ENCODE data around the gene ARMC2. TPM values are rescaled to one million over a fixed set of nuclear protein-coding genes. Genes with fewer than 3 reads are reported as not detected.
"Not testable (repeated sequence)": the region's sequence is repeated elsewhere in the genome, so short reads cannot be mapped to it uniquely, and the experiment has no call there.

The ARMC2 gene
- total RNA-seq, 1 experiment from 2014 or later, result 12.6 TPM

DNA sequence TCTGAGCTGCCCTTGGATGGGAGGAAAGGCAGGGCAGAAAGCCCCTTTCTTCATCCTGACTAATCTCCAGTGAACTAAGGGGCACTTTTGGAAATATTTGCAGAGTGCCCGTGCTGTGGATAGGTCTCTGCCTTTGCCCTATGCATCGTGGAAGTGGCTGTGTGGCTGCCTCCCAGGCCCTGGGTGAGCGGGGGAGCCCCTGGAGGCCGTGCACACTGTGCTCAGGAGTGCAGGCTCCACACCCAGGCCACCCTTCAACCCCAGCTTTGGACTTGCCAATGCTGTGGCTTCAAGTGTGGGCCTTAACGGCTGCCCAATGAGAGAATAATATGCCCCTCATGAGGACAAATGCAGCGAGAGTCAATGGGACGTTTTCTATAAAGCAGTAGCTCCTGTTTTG, 36.7 kb upstream of the ARMC2 start:
- H3K27me3 ChIP-seq (replicated peaks; ENCODE audit: insufficient read depth, low read depth, low read length, poor library complexity), result no peaks in the 10 kb centered on the region
- BruUV-seq (replicated peaks), result no TSS peak
- no peak for DNase-seq (ENCODE audit: low spot score)
- H3K36me3 ChIP-seq (ENCODE audit: insufficient read depth, low read length, poor library complexity, severe bottlenecking), result no peaks in the 10 kb centered on the region
- no peak overlapping the region for H3K27ac ChIP-seq (ENCODE audit: low read depth, low read length, poor library complexity, severe bottlenecking)
- no peaks in the 10 kb centered on the region for H3K9me3 ChIP-seq (ENCODE audit: low read depth, low read length, poor library complexity, severe bottlenecking)
- H3K4me1 ChIP-seq (ENCODE audit: insufficient read depth, low read length, poor library complexity, severe bottlenecking), result no peaks in the 10 kb centered on the region
- intact Hi-C loops (cut with micrococcal nuclease; ENCODE audit: unreplicated experiment), result no loop called here
- CTCF ChIA-PET, result no interaction called here
- TF ChIP-seq, protein P1, sequence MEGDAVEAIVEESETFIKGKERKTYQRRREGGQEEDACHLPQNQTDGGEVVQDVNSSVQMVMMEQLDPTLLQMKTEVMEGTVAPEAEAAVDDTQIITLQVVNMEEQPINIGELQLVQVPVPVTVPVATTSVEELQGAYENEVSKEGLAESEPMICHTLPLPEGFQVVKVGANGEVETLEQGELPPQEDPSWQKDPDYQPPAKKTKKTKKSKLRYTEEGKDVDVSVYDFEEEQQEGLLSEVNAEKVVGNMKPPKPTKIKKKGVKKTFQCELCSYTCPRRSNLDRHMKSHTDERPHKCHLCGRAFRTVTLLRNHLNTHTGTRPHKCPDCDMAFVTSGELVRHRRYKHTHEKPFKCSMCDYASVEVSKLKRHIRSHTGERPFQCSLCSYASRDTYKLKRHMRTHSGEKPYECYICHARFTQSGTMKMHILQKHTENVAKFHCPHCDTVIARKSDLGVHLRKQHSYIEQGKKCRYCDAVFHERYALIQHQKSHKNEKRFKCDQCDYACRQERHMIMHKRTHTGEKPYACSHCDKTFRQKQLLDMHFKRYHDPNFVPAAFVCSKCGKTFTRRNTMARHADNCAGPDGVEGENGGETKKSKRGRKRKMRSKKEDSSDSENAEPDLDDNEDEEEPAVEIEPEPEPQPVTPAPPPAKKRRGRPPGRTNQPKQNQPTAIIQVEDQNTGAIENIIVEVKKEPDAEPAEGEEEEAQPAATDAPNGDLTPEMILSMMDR (conservative IDR thresholded peaks at IDR 0.05; ENCODE audit: low read depth, low read length), result no peak
- TF ChIP-seq EZH2 (IDR thresholded peaks at IDR 0.05; ENCODE audit: borderline replicate concordance, low read depth, low read length, poor library complexity, severe bottlenecking), result no peak
- POLR2A ChIA-PET (ENCODE audit: low non-redundant PET), result no interaction called here
- no peak overlapping the region for H3K4me3 ChIP-seq (ENCODE audit: low read depth, low read length, poor library complexity, severe bottlenecking)

DNA sequence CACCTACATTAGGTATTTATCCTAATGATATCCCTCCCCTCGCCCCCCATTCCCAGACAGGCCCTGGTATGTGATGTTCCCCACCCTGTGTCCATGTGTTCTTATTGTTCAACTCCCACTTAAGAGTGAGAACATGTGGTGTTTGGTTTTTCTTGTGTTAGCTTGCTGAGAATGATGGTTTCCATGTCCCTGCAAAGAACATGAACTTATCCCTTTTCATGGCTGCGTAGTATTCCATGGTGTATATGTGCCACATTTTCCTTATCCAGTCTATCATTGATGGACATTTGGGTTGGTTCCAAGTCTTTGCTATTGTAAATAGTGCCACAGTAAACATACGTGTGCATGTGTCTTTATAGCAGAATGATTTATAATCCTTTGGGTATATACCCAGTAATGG, 35.0 kb upstream of the ARMC2 start:
- BruUV-seq (replicated peaks); H3K27ac ChIP-seq (ENCODE audit: low read depth, low read length, poor library complexity, severe bottlenecking); H3K4me1 ChIP-seq (ENCODE audit: insufficient read depth, low read length, poor library complexity, severe bottlenecking); H3K9me3 ChIP-seq (ENCODE audit: low read depth, low read length, poor library complexity, severe bottlenecking); POLR2A ChIA-PET (ENCODE audit: low non-redundant PET); H3K4me3 ChIP-seq (ENCODE audit: low read depth, low read length, poor library complexity, severe bottlenecking); intact Hi-C loops (cut with micrococcal nuclease; ENCODE audit: unreplicated experiment); DNase-seq (ENCODE audit: low spot score); CTCF ChIA-PET; H3K27me3 ChIP-seq (replicated peaks; ENCODE audit: insufficient read depth, low read depth, low read length, poor library complexity); H3K36me3 ChIP-seq (ENCODE audit: insufficient read depth, low read length, poor library complexity, severe bottlenecking): not testable (repeated sequence)

DNA sequence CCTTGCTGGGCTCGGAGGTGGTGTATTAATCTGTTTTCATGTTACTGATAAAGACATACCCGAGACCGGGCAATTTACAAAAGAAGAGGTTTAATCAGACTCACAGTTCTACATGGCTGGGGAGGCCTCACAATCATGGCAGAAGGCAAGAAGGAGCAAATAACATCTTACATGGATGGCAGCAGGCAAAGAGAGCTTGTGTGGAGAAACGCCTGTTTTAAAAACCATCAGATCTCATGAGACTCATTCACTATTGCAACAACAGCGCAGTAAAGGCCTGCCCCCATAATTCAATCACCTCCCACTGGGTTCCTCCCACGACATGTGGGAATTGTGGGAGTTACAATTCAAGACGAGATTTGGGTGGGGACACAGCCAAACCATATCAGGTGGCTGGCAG, 30.9 kb upstream of the ARMC2 start:
- H3K36me3 ChIP-seq (ENCODE audit: insufficient read depth, low read length, poor library complexity, severe bottlenecking); DNase-seq (ENCODE audit: low spot score); H3K27me3 ChIP-seq (replicated peaks; ENCODE audit: insufficient read depth, low read depth, low read length, poor library complexity); CTCF ChIA-PET; H3K4me3 ChIP-seq (ENCODE audit: low read depth, low read length, poor library complexity, severe bottlenecking); POLR2A ChIA-PET (ENCODE audit: low non-redundant PET); H3K4me1 ChIP-seq (ENCODE audit: insufficient read depth, low read length, poor library complexity, severe bottlenecking); H3K9me3 ChIP-seq (ENCODE audit: low read depth, low read length, poor library complexity, severe bottlenecking); H3K27ac ChIP-seq (ENCODE audit: low read depth, low read length, poor library complexity, severe bottlenecking); BruUV-seq (replicated peaks); intact Hi-C loops (cut with micrococcal nuclease; ENCODE audit: unreplicated experiment): not testable (repeated sequence)

DNA sequence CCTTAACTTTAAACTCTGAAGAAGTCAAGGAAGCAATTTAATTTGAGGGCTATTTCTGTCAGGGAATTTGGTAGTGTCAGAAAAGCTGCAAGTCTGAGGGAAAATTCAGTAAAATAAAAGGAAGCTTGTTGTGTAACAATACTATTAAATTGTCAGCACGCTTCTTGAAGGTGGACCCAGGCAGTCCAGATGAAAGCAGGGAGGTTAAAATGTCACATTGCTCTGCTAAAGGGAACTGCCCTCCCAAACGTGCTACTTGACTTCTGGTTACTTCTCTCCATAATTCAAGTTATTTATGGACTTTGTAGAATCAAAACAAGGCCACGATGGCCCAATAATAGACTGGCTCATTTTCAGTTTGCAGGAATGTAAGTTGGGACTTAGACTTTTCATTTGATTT, 28.2 kb upstream of the ARMC2 start:
- TF ChIP-seq EZH2 (IDR thresholded peaks at IDR 0.05; ENCODE audit: borderline replicate concordance, low read depth, low read length, poor library complexity, severe bottlenecking), result no peak
- TF ChIP-seq, protein P1 (conservative IDR thresholded peaks at IDR 0.05; ENCODE audit: low read depth, low read length), result no peak
- Histone ChIP-seq H3K4me1 (ENCODE audit: insufficient read depth, low read length, poor library complexity, severe bottlenecking) (no peaks in the 10 kb centered on the region), H3K27me3 (replicated peaks; ENCODE audit: insufficient read depth, low read depth, low read length, poor library complexity) (no peaks in the 10 kb centered on the region), H3K4me3 (ENCODE audit: low read depth, low read length, poor library complexity, severe bottlenecking) (no peak overlapping the region), H3K36me3 (ENCODE audit: insufficient read depth, low read length, poor library complexity, severe bottlenecking) (no peaks in the 10 kb centered on the region), H3K9me3 (ENCODE audit: low read depth, low read length, poor library complexity, severe bottlenecking) (no peaks in the 10 kb centered on the region), H3K27ac (ENCODE audit: low read depth, low read length, poor library complexity, severe bottlenecking) (no peak overlapping the region)
- CTCF ChIA-PET, result no interaction called here
- POLR2A ChIA-PET (ENCODE audit: low non-redundant PET), result no interaction called here
- BruUV-seq (replicated peaks), result no TSS peak
- intact Hi-C loops (cut with micrococcal nuclease; ENCODE audit: unreplicated experiment), result no loop called here
- DNase-seq (ENCODE audit: low spot score), result no peak
